Measurements from ENCODE around the gene IL37. TPM values are rescaled to one million over a fixed set of nuclear protein-coding genes. Genes with fewer than 3 reads are reported as not detected.

The IL37 gene
- polyA plus RNA-seq (2013, experiment 1 of 4) = not detected
- not detected for polyA plus RNA-seq (2013, experiment 2 of 4)
- polyA plus RNA-seq (2013, experiment 3 of 4) = not detected
- polyA plus RNA-seq (2013, experiment 4 of 4) = not detected

- 34 to 38% methylated on average over 2 of the region's 2 CpGs for WGBS, 2 experiments
- Histone ChIP-seq H3K27ac (ENCODE audit: insufficient read depth, low read depth, low read length, poor library complexity, severe bottlenecking) (no peak within 1 kb of the TSS), H3K27me3 (ENCODE audit: control insufficient read depth, insufficient read depth, low read length, poor library complexity, severe bottlenecking) (peaks cover 13% of the 10 kb centered on the region), H3K4me3 (ENCODE audit: insufficient read depth, low read depth, low read length) (no peak within 1 kb of the TSS), H3K9me3 (ENCODE audit: control insufficient read depth, low read length) (no peaks in the 10 kb centered on the region), H3K4me1 (ENCODE audit: control insufficient read depth, insufficient read depth, low read length) (no peaks in the 10 kb centered on the region), H3K36me3 (ENCODE audit: control insufficient read depth, insufficient read depth, low read length) (no peaks in the 10 kb centered on the region)
Measured at GRCh38 chr2:112910865-112911264, at the start of gene IL37. TSS of gene IL37 (plus strand) at chr2:112911165. CDS start at chr2:112913013, 1,848 bp downstream.

GRCh38 chr2:112864072-112864471 is 46.9 kb upstream of the IL37 start:
- 85 to 90% methylated on average over 1 of the region's 1 CpG for WGBS, 2 experiments

GRCh38 chr2:112866128-112866835 is 44.7 kb upstream of the IL37 start:
- Histone ChIP-seq H3K36me3 (ENCODE audit: control insufficient read depth, insufficient read depth, low read length) (no peaks in the 10 kb centered on the region), H3K4me3 (ENCODE audit: insufficient read depth, low read depth, low read length) (no peak overlapping the region), H3K27ac (ENCODE audit: insufficient read depth, low read depth, low read length, poor library complexity, severe bottlenecking) (no peak overlapping the region), H3K27me3 (ENCODE audit: control insufficient read depth, insufficient read depth, low read length, poor library complexity, severe bottlenecking) (no peaks in the 10 kb centered on the region), H3K9me3 (ENCODE audit: control insufficient read depth, low read length) (peaks cover 3% of the 10 kb centered on the region), H3K4me1 (ENCODE audit: control insufficient read depth, insufficient read depth, low read length) (no peaks in the 10 kb centered on the region)
- 94 to 97% methylated on average over 8 of the region's 8 CpGs for WGBS, 2 experiments

More at GRCh38 chr2:112864072-112864471, 46.9 kb upstream of the IL37 start:
- no peaks in the 10 kb centered on the region for H3K4me1 ChIP-seq (ENCODE audit: control insufficient read depth, insufficient read depth, low read length)
- H3K27ac ChIP-seq (ENCODE audit: insufficient read depth, low read depth, low read length, poor library complexity, severe bottlenecking) = no peak overlapping the region
- no peaks in the 10 kb centered on the region for H3K27me3 ChIP-seq (ENCODE audit: control insufficient read depth, insufficient read depth, low read length, poor library complexity, severe bottlenecking)
- H3K36me3 ChIP-seq (ENCODE audit: control insufficient read depth, insufficient read depth, low read length) = no peaks in the 10 kb centered on the region
- peaks cover 8% of the 10 kb centered on the region for H3K9me3 ChIP-seq (ENCODE audit: control insufficient read depth, low read length)
- no peak overlapping the region for H3K4me3 ChIP-seq (ENCODE audit: insufficient read depth, low read depth, low read length)

- Histone ChIP-seq H3K27ac (ENCODE audit: insufficient read depth, low read depth, low read length, poor library complexity, severe bottlenecking) (no peak overlapping the region), H3K36me3 (ENCODE audit: control insufficient read depth, insufficient read depth, low read length) (no peaks in the 10 kb centered on the region), H3K27me3 (ENCODE audit: control insufficient read depth, insufficient read depth, low read length, poor library complexity, severe bottlenecking) (no peaks in the 10 kb centered on the region), H3K4me3 (ENCODE audit: insufficient read depth, low read depth, low read length) (no peak overlapping the region), H3K9me3 (ENCODE audit: control insufficient read depth, low read length) (peaks cover 3% of the 10 kb centered on the region), H3K4me1 (ENCODE audit: control insufficient read depth, insufficient read depth, low read length) (no peaks in the 10 kb centered on the region)
- WGBS, 2 experiments = 91 to 92% methylated on average over 7 of the region's 7 CpGs
Measured at GRCh38 chr2:112867701-112868631, 43.0 kb upstream of the IL37 start.

- H3K27me3 ChIP-seq (ENCODE audit: control insufficient read depth, insufficient read depth, low read length, poor library complexity, severe bottlenecking) = no peaks in the 10 kb centered on the region
- WGBS, 2 experiments = 73 to 74% methylated on average over 6 of the region's 7 CpGs
Measured at GRCh38 chr2:112869258-112869842, 41.6 kb upstream of the IL37 start.

GRCh38 chr2:112870841-112871835 is 39.8 kb upstream of the IL37 start:
- WGBS, 2 experiments = 71 to 78% methylated on average over 8 to 9 of the region's 9 CpGs
- Histone ChIP-seq H3K4me1 (ENCODE audit: control insufficient read depth, insufficient read depth, low read length) (no peaks in the 10 kb centered on the region), H3K27ac (ENCODE audit: insufficient read depth, low read depth, low read length, poor library complexity, severe bottlenecking) (no peak overlapping the region), H3K9me3 (ENCODE audit: control insufficient read depth, low read length) (no peaks in the 10 kb centered on the region), H3K27me3 (ENCODE audit: control insufficient read depth, insufficient read depth, low read length, poor library complexity, severe bottlenecking) (no peaks in the 10 kb centered on the region), H3K4me3 (ENCODE audit: insufficient read depth, low read depth, low read length) (no peak overlapping the region), H3K36me3 (ENCODE audit: control insufficient read depth, insufficient read depth, low read length) (no peaks in the 10 kb centered on the region)

More at GRCh38 chr2:112869258-112869842, 41.6 kb upstream of the IL37 start:
- no peaks in the 10 kb centered on the region for H3K4me1 ChIP-seq (ENCODE audit: control insufficient read depth, insufficient read depth, low read length)
- no peak overlapping the region for H3K4me3 ChIP-seq (ENCODE audit: insufficient read depth, low read depth, low read length)
- H3K27ac ChIP-seq (ENCODE audit: insufficient read depth, low read depth, low read length, poor library complexity, severe bottlenecking) = no peak overlapping the region
- no peaks in the 10 kb centered on the region for H3K36me3 ChIP-seq (ENCODE audit: control insufficient read depth, insufficient read depth, low read length)
- peaks cover 3% of the 10 kb centered on the region for H3K9me3 ChIP-seq (ENCODE audit: control insufficient read depth, low read length)

- no peaks in the 10 kb centered on the region for H3K4me1 ChIP-seq (ENCODE audit: control insufficient read depth, insufficient read depth, low read length)
- WGBS, 2 experiments = 93 to 95% methylated on average over 3 of the region's 3 CpGs
Measured at GRCh38 chr2:112876257-112876970, 34.6 kb upstream of the IL37 start.

GRCh38 chr2:112876971-112877361 is 34.0 kb upstream of the IL37 start:
- WGBS, 2 experiments = 94 to 96% methylated on average over 4 of the region's 4 CpGs
- H3K4me3 ChIP-seq (ENCODE audit: insufficient read depth, low read depth, low read length) = no peak overlapping the region
- H3K4me1 ChIP-seq (ENCODE audit: control insufficient read depth, insufficient read depth, low read length) = no peaks in the 10 kb centered on the region
- no peak overlapping the region for H3K27ac ChIP-seq (ENCODE audit: insufficient read depth, low read depth, low read length, poor library complexity, severe bottlenecking)
- H3K9me3 ChIP-seq (ENCODE audit: control insufficient read depth, low read length) = no peaks in the 10 kb centered on the region
- H3K27me3 ChIP-seq (ENCODE audit: control insufficient read depth, insufficient read depth, low read length, poor library complexity, severe bottlenecking) = no peaks in the 10 kb centered on the region
- H3K36me3 ChIP-seq (ENCODE audit: control insufficient read depth, insufficient read depth, low read length) = no peaks in the 10 kb centered on the region

More at GRCh38 chr2:112876257-112876970, 34.6 kb upstream of the IL37 start:
- Histone ChIP-seq H3K27me3 (ENCODE audit: control insufficient read depth, insufficient read depth, low read length, poor library complexity, severe bottlenecking) (no peaks in the 10 kb centered on the region), H3K4me3 (ENCODE audit: insufficient read depth, low read depth, low read length) (no peak overlapping the region), H3K9me3 (ENCODE audit: control insufficient read depth, low read length) (no peaks in the 10 kb centered on the region), H3K36me3 (ENCODE audit: control insufficient read depth, insufficient read depth, low read length) (no peaks in the 10 kb centered on the region), H3K27ac (ENCODE audit: insufficient read depth, low read depth, low read length, poor library complexity, severe bottlenecking) (no peak overlapping the region)

- H3K36me3 ChIP-seq (ENCODE audit: control insufficient read depth, insufficient read depth, low read length) = no peaks in the 10 kb centered on the region
- 96 to 97% methylated on average over 5 to 6 of the region's 6 CpGs for WGBS, 2 experiments
Measured at GRCh38 chr2:112877423-112877822, 33.5 kb upstream of the IL37 start.

More at GRCh38 chr2:112877423-112877822, 33.5 kb upstream of the IL37 start:
- Histone ChIP-seq H3K4me3 (ENCODE audit: insufficient read depth, low read depth, low read length) (no peak overlapping the region), H3K27ac (ENCODE audit: insufficient read depth, low read depth, low read length, poor library complexity, severe bottlenecking) (no peak overlapping the region), H3K9me3 (ENCODE audit: control insufficient read depth, low read length) (no peaks in the 10 kb centered on the region), H3K27me3 (ENCODE audit: control insufficient read depth, insufficient read depth, low read length, poor library complexity, severe bottlenecking) (no peaks in the 10 kb centered on the region), H3K4me1 (ENCODE audit: control insufficient read depth, insufficient read depth, low read length) (no peaks in the 10 kb centered on the region)

Data from ectodermal cell (in vitro differentiated cells).